Hematopoietic multipotent progenitor cell treated with erythropoietin and hydrocortisone succinate and interleukin-3 and kit ligand, for 8 days (in vitro differentiated cells): Measurements from ENCODE around the gene LRP2BP.
"Not testable (repeated sequence)": the region's sequence is repeated elsewhere in the genome, so short reads cannot be mapped to it uniquely, and the experiment has no call there.

ENCODE experiments used
- DNase-seq: peaks from one replicate; pipeline ENCODE4 v3.0.0-alpha.2; 2015

LRP2BP gene

DNA sequence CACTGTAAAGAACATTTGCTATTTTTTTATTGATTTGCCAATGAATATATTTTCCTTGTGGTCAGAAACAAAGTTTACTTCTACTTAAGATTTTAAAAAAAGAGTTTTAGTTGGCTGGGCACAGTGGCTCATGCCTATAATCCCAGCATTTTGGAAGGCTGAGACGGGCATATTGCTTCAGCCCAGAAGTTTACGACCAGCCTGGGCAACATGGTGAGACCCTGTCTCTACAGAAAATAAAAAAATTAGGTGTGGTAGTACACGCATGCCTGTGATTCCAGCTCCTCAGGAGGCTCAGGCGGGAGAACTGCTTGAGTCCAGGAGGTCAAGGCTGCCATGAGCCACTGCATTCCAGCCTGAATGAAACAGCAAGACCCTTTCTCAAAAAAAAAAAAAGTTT, 36.8 kb downstream of the LRP2BP start:
- no peak for DNase-seq

DNA sequence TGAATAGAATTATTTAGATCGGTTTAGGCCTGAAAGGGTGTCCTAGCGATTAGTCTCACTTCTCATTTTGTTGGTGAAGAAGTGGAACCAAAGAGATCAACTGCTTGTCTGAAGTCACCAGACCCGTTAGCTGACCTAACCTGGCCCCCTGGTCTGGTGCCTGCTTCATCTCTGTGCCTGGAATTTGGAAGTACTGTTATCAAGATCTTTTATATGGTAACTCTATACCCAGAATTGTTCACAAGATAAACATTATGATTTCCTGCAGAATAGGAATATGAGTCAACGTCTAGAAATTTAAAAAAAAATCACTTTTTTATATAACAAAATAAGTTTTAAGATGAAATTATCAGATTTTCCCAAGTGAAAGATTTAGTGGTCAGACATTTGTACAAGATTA, 37.2 kb downstream of the LRP2BP start:
- DNase-seq, result no peak

DNA sequence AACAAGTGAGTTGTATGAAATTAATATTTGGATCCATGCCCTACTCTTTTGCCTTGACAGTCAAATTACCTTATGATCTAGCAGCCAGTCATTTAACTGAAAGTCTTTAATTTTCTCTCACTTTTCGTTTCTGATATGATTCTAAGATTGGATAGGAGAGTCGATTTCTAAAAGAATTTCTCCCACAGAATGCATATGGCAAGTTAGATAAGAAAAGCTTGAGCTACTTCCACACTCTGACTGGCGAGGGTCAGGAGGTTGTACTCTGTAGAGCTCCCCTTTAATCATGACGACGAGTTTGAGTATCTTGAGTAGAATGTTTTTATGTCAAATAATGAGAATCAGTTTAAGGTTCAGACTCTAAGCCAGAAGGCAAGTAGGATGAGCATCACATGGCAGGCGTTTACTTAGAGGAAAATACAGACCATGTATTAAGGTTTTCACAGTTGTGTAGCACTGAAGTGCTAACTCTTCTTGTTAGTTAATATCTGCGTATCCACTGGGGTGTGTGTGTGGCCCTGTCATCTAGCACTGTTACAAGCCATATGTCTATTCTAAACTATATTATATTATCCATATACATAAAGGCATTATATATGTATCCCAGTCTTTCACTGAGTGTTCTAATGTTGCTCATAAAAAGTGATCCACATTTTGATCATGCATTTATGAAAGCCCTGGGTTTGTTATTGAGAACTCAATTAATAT, 37.8 kb downstream of the LRP2BP start:
- DNase-seq, result peak; percentile 67

DNA sequence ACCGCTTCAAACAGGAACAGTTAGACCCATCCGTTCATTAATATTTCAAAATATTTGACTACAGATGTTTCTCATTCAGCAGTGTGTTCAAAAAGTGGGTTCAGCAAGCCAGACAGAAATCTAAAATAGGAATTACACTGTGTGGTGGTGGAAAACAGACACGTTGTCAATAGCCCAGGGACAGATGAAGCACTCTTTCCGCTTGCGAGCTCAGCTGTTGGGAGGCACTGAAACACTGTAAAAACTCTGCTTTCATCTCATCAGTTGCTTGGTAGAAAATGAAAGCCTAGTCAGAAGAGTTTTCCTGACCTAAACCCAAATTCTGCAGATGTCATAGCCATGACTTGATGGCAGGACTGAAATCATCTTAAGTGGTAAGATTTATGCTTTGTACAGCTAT, 38.5 kb downstream of the LRP2BP start:
- DNase-seq, result peak; percentile 2

DNA sequence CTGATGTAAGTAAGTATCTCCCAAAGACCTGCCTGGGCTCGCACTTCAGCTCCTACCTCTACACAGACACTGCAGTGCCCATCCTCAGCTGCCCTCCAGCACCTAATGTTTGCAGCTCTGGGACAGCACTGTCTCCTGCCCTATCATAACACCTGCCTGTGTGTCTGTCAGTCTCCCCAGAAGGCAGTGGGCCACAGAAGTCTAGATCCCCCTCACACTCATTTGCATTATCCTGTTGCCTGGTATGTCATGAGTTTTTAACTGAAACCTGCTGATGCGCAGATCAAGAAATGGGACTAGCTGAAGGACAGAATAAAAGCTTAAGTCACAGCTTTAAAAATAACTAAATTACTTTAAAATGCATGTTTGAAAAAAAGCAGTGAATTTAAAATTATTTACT, 43.0 kb downstream of the LRP2BP start:
- no peak for DNase-seq

DNA sequence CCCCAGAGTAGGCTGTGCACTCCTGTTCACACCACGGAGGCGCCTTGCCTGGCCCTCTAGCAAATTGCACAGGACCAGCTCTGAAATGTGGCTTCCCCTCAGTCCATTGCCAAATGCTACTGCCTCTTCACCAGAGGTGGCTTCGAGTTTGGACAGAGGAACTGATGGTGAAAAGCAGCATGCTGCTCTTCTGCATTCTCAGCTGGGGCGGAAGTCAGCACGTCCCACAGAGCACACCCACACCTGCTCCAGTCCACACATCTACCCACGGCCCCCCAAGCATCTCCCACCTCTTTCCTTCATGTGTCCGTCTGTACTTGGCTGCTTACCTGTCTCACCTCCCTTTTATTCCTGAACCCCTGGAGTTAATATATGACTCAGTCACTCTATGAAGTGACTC, 43.5 kb downstream of the LRP2BP start:
- DNase-seq, result no peak

DNA sequence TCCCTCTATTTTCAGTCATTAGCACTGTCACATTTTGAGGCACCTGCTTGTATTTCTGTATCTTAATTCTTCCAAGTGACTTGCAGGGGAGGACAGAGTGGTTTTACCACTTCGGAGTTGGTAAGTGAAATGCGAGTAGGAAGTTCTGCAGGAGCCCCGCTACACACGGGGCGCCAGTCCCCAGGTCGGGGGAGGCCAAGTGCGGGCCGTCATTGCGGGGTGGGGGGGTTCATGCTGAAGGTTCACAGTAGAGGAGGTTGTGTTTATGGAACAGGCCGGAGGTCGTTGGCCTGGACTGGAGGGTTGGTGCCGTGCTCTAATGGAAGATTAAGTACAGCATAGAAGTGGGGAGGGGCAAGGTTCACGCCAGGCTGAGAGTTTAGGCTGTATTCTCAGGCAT, 44.0 kb downstream of the LRP2BP start:
- no peak for DNase-seq

DNA sequence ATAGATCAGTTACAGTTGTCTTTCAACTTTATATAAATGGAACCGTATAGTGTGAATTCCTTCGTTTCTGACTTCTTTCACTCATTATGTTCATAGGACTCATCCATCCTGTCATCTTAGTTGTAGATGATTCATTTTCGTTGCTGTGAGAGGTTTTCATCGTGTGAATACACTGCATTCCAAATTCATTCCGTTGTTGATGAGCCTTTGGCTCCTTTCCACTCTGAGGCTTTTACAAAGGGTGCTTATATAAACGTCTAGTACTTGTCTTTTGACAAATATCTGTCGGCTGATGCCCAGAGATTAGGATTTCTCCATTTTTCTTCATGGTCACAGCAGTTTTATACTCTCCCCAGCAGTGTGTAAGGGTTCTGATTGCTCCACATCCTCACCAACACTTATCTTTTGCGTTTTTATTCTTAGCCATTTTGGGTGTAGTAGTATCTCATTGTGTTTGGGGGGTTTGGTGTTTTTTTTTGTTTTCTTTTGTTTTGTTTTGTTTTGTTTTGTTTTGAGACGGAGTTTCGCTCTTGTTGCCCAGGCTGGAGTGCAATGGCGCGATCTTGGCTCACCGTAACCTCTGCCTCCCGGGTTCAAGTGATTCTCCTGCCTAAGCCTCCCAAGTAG, 48.6 kb downstream of the LRP2BP start:
- no peak for DNase-seq

DNA sequence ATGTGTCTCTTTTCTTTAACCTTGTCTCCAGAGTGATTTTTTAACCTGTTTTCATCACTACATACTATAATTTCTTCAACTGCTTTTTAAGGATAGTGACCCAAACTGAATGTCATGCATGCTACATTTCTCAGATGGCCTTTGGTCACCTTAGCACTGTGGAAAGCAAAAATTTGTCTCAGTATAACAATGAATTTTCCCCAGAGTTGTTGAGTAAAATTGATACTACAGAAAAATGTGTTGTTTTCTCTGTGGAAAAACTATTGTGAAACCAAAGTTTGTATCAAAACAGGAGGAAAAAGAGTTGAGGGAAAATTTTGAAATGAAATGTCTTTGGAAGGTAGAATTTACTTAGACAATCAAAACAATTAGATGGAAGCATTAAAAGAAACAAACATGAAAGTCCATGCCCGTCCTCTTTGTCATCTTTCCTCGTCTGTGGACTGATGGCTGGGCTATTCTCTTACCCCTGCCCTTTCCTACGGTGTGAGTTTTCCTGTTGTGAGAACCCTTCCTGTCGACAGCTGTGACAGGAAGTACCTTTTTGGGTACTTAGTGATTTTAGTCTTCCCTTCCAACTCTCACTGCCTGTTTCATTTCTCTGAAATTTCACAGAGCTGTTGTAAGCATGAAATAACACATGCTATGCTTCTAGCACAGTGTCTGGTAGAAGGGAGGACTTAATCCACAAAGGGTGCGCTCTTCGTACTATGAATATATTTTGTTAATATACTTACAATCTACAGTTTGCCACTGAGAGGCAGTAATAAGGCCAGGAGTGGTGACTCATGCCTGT, 50.8 kb downstream of the LRP2BP start:
- no peak for DNase-seq

DNA sequence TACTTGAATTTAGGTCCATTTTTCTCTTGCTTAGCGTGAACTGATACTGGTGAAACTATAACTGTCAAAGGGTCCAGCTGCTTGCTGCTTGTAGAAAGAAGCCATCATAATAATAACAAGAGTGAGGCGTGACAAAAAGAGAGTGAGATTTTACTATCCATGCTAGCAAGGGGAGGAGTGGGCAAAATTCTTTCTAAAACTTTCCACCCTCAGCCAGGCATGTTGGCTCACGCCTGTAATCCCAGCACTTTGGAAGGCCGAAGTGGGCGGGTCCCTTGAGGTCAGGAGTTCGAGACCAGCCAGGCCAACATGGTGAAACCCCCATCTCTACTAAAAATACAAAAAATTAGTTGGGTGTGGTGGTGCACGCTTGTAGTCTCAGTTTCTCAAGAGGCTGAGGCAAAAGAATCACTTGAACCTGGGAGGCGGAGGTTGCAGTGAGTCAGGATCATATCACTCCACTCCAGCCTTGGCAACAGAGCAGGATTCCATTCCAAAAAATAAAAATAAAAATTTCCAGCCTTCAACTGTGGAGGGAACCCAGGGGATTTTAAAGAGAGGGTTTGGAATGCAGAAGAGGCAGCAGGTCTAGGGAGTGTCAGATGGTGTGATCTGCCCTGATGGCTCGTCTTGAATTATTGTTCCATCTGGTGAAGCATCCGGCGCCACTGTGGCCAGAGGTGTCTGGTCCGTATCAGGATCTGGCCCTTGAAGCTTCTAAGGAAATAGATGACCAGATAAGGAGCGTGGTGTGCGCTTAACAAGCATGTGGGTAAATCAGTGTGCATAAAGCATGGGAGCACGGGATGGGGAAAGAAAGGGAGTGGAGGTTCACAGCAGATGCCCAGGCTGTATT, 51.8 kb downstream of the LRP2BP start:
- DNase-seq, result no peak

DNA sequence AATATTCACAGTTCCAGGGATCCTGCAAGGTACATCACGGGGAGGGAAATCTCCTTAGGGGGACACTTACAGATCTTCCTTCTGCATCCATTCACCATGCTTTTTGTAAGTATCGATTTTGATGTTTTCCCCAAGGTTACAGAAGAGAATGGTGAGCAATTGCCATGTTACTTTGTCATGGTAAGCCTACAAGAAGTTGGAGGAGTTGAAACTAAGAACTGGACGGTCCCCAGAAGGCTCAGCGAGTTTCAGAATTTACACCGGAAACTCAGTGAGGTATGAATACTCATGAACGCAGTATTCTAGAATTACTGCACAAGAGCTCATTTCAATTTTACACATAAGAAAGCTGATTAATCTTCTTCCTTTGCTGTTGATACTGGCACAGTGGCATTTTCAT, 53.9 kb downstream of the LRP2BP start:
- DNase-seq, result no peak

DNA sequence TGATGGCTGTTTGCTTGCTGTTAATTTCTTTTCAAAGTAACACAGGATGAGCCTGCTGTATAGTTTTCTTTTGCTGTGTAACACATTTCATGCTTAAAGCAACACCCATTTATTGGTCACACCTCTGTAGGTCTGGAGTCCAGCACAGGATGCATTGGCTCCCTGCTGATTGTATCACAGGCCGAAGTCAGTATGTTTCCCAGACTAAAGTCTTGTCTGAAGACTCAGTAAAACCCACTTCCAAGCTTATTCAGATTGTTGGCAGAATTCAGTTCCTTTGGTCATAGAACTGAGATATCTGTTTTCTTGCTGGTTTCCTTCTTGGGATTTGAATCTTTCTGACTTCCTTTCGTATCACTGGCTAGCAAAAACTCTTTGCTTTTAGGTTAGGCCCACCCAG, 54.3 kb downstream of the LRP2BP start:
- DNase-seq, result no peak

DNA sequence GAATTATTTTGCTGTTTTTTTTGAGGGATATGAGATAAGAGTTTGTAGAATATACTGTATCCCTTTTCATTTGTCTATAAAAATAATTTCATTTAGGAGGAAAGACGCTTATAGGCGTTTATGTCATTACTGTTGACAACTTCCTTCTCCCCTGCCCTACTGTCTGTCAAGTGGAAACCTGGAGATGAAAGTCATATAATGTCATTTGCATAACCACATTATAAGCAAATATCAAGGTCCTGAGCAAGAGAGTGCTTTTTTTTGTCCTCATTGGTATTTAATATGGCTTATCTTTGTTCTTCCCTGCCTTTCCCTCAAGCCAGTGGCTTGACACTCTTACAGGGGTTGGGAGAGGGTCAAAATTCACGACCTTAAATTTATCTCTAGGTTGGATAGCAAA, 55.8 kb downstream of the LRP2BP start:
- DNase-seq, result no peak

DNA sequence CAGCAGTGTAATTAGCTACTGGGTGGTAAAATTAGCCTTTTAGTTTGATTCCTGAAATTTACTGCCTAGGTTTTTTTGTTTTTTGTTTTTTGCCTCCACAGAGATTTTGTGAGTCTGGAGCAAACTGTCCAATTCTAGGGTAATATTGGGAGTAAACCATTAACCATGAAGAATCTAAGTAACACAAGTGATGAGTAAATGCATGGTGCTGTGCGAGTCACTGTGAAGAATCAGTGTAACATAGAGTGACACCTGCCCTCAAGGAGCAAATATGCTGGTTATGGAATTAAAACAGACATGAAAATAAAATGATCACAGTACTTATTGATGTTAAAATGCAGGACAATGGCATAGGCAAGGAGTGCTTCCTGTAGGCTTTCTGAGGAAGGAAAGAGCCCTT, 60.1 kb downstream of the LRP2BP start:
- DNase-seq, result no peak

DNA sequence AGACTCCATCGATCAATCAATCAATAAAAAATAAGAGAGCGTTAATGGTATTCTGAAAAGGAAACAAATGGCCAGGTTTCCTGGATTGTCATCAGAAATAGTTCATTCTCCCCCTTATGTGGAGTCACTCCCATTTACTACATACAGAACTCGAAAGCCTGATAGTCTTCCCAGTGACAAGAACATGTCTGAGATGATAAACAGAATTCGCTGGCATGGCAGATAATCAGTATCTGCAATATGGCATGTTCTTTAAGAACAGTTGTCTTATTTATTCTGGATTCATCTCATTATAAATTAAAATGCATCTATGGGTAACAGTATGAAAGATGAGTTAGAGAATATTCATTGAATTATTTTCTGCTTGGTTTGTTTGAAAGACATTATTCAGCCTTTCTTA, 61.4 kb downstream of the LRP2BP start:
- peak; percentile 64 for DNase-seq

DNA sequence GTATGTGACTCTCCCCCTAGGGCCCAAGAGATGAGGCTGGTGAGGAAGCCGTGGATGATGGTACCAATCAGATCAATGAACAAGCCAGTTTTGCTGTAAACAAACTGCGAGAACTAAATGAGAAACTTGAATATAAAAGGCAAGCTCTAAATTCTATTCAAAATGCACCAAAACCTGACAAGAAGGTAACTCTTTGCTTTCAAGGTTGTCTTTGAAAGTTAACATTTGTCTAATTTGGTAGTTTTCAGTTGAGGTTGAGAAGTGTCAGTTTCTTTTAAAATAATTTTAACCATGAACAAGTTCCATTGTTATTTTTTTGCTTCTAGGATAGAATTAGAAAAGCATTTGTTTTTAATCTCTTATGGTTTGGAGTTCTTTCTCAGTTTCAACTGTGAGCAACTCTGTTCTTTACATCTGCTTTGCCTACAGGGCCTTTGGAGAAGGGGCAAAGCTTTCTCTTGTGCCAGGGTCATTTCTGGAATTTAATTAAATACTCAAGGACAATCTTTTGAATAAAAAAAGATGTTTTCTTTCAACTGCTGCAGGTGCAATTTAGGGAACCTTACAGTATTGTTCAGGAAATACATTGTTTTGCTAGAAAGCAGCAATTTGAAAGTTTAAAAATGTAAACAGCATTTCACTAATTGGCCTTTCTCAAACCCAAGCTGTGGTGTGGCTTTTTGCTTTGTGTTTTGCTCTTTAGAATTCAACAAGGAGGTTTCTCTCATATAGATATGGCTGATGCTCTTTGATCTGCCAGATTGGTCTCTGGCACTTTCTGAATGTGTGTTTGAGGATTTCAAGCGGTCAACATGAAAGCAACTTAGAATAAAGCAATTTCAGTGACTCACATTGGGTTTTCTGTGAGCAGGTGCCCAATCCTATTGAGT, 62.9 kb downstream of the LRP2BP start:
- no peak for DNase-seq

DNA sequence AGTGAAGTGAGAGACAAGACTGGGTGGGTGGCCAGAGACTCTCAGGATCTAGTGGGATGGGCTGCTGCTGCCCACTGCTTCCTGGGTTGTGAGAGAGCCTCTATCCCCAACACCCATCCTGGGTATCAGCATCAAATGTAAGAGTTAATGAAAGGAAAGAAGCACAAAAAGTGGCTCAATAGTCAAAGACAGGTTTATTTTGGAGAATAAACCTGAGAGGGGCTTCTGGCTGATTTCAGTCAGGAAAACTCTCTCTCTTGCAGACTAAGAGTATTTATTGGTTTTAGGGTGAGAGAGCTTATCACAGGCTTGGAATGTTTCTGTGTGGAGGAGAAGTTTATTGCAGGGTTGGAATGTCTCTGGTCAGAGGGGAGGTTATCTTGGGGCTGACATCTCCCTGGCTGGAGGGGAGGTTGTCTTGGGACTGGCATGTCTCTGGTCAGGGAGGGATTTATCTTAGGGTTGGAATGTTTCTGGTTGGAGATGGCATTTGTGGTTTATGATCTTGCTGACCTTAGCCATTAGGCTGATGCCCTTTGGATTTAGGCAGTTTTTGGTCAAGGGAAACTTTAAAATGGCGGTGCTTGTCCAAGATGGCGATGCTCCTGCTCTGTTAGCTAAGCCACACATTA, 65.7 kb downstream of the LRP2BP start:
- DNase-seq, result not testable (repeated sequence)

DNA sequence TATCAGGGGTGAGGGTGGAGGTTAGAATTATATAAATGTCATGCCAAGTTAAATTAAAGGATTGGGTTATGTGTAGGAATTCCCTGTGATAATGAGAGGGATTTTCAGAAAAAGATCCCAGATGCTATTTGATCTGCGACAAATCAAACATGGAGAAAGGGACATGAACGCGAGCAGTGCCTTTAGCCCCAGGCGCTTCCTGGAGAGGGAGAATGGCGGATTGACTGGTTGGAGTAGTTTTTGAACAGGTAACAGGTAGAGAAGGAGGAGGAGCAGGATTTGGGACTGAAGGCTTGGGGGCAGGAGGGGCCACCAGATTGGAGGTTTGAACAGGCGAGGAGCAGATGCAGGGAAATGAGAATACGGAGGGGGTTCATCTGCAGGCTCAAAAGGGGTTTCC, 67.1 kb downstream of the LRP2BP start:
- no peak for DNase-seq

DNA sequence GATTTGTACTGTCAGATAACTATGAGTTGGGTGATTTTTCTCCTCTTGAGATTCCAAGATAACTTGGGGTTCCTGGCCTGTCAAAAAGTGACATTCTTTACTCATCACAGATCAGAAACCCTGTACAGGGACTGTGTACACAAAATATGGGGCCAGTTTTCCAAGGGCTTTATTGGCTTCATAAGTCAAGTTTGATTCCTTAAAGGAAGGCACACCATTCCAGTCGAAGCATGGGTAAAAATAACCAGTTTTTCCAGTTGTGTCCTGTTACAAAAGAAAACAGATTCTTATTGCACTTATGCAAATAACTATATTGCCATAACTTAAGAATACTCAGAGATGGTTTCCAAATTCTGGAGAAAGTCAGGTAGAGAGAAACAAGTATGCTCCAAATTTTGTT, 70.0 kb downstream of the LRP2BP start:
- peak; percentile 14 for DNase-seq

DNA sequence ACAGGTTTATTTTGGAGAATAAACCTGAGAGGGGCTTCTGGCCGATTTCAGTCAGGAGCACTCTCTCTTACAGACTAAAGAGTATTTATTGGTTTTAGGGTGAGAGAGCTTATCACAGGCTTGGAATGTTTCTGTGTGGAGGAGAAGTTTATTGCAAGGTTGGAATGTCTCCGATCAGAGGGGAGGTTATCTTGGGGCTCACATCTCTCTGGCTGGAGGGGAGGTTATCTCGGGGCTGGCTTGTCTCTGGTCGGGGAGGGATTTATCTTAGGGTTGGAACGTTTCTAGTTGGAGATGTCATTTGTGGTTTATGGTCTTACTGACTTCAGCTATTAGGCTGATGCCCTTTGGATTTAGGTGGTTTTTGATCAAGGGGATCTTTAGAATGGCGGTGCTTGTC, 71.4 kb downstream of the LRP2BP start:
- not testable (repeated sequence) for DNase-seq

DNA sequence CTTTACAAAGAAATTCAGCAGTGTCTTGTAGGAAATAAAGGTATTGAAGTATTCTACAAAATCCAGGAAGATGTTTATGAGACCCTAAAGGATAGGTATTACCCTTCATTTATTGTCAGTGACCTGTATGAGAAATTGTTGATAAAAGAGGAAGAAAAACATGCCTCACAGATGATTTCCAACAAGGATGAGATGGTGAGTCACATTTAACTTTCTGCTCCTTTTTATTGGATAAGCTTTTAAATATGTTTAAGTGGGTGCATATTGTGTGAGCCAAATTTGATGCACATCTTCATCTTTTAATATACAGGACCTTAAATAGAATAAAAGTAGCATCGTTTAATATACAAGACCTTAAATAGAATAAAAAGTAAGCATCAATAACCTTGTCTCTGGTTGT, 72.1 kb downstream of the LRP2BP start:
- no peak for DNase-seq

DNA sequence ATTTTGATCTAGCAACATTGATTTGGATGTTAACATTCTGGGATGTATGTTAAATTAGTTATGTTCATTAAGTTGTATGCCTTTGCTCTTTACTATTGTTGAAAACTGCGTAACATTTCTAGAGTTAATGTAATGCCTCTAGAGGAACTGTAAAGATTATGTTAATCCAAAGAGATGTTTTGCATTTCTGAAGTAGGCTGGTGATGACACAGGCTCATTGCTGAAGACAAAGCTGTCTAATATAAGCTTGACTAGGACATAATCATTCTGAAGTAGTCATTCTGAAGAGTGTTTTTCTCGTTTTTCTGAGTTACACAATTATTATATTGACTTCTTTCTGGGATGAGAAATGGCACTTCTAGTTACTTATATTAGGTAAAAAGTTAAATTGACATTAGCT, 72.9 kb downstream of the LRP2BP start:
- DNase-seq, result no peak
